NCI-H1105 treated with DMSO at 0.1 percent for 48 hours (cell line): Measurements from ENCODE around the gene SHISA9.
A peak's percentile ranks its signal among the peaks of the same experiment; 100 is the strongest.

ENCODE experiments used
- DNase-seq: peaks from one replicate; lab custom pipeline; 2025; lab: John Stamatoyannopoulos, UW

Gene SHISA9

GRCh38 chr16:13076878-13077277 lies 175.5 kb downstream of the SHISA9 start:
- no peak for DNase-seq

- DNase-seq = peak; percentile 63
Measured at GRCh38 chr16:13077816-13078215, 176.4 kb downstream of the SHISA9 start.

- no peak for DNase-seq
Measured at GRCh38 chr16:13080531-13080930, 179.1 kb downstream of the SHISA9 start.

- DNase-seq = no peak
Measured at GRCh38 chr16:13081825-13082331, 180.5 kb downstream of the SHISA9 start.

- DNase-seq = peak; percentile 70
Measured at GRCh38 chr16:13083681-13084080, 182.3 kb downstream of the SHISA9 start.

- DNase-seq = no peak
Measured at GRCh38 chr16:13084331-13084730, 182.9 kb downstream of the SHISA9 start.

- DNase-seq = no peak
Measured at GRCh38 chr16:13093661-13094060, 192.3 kb downstream of the SHISA9 start.

- no peak for DNase-seq
Measured at GRCh38 chr16:13095061-13095460, 193.7 kb downstream of the SHISA9 start.

- DNase-seq = no peak
Measured at GRCh38 chr16:13098536-13098935, 197.1 kb downstream of the SHISA9 start.

GRCh38 chr16:13099822-13100221 lies 198.4 kb downstream of the SHISA9 start:
- DNase-seq = no peak

- no peak for DNase-seq
Measured at GRCh38 chr16:13100970-13101369, 199.6 kb downstream of the SHISA9 start.

- DNase-seq = no peak
Measured at GRCh38 chr16:13101828-13102227, 200.4 kb downstream of the SHISA9 start.

- no peak for DNase-seq
Measured at GRCh38 chr16:13102401-13102800, 201.0 kb downstream of the SHISA9 start.

- no peak for DNase-seq
Measured at GRCh38 chr16:13103831-13104530, 202.6 kb downstream of the SHISA9 start.

GRCh38 chr16:13104772-13105171 lies 203.4 kb downstream of the SHISA9 start:
- DNase-seq = no peak

GRCh38 chr16:13105427-13105826 lies 204.0 kb downstream of the SHISA9 start:
- no peak for DNase-seq

- no peak for DNase-seq
Measured at GRCh38 chr16:13106464-13106863, 205.1 kb downstream of the SHISA9 start.

GRCh38 chr16:13108126-13108525 lies 206.7 kb downstream of the SHISA9 start:
- no peak for DNase-seq

- DNase-seq = no peak
Measured at GRCh38 chr16:13109171-13109570, 207.8 kb downstream of the SHISA9 start.

- DNase-seq = no peak
Measured at GRCh38 chr16:13110124-13110796, 208.9 kb downstream of the SHISA9 start.

- no peak for DNase-seq
Measured at GRCh38 chr16:13111747-13112146, 210.3 kb downstream of the SHISA9 start.

GRCh38 chr16:13113741-13114140 lies 212.3 kb downstream of the SHISA9 start:
- no peak for DNase-seq

GRCh38 chr16:13118091-13118490 lies 216.7 kb downstream of the SHISA9 start:
- no peak for DNase-seq

- no peak for DNase-seq
Measured at GRCh38 chr16:13120091-13120490, 218.7 kb downstream of the SHISA9 start.
